Peyer's patch (tissue), 4 donors: ENCODE measurements around the gene MOCS1.

Experiments used
- POLR2A ChIP-seq, 2 donors: fragments of 450-650 bp; IDR thresholded peaks; one replicate each; pipeline ENCODE4 v1.5.1; 2017; ENCODE audit warnings: antibody characterized with exemption in 2 of 2, mild to moderate bottlenecking in 2 of 2, moderate library complexity in 2 of 2
- TF ChIP-seq, protein P1 (sequence below), 6 experiments: fragments of 450-650 bp in 4 of 6; fragments of 200-600 bp in 2 of 6; sonication (generic) in 1 of 6; IDR thresholded peaks; one replicate each; pipeline ENCODE4 v1.5.1; 2017 to 2019; ENCODE audit warnings: antibody characterized with exemption in 6 of 6, mild to moderate bottlenecking in 3 of 6, moderate library complexity in 1 of 6

DNA sequence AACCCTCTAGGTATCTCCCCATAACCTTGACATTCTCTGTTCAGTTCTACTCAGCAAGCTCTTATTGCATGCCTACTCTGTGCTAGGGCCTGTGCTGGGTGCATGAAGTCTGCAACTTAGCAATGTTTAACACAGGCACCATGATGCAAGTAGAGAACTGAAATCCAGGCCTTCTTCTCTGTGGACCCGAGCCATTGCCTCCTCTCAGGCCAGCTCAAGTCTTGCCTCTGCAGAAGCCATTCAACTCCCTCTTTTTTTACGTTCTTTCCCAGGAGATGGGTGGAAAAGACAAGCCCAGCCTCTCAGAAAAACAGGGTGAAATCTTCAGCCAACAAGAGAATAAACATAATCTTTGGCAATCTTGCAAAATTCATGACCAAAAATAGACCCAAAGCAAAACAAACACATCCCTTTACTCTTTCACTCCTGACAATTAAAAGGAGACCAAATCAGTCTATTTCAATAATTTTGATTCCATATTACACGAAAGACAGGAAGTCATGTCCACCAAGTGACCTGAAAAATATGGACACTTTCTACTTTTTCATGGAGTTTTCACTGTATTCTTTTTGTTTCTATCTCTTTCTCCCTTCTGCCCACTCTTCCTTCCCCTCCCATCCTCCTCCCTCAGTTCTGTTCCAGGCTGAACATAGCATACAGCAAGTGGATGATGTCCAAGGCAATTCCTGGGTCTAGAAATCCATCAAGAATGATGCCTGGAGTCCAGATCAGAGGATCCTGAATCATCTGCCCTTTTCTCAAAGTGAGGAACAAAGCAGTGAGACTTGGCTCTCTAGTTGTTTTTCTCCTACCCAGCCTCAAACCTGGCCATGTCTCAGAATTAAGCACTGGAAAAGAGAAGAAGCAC is 45.4 kb upstream of the MOCS1 start:
- TF ChIP-seq, protein P1, sequence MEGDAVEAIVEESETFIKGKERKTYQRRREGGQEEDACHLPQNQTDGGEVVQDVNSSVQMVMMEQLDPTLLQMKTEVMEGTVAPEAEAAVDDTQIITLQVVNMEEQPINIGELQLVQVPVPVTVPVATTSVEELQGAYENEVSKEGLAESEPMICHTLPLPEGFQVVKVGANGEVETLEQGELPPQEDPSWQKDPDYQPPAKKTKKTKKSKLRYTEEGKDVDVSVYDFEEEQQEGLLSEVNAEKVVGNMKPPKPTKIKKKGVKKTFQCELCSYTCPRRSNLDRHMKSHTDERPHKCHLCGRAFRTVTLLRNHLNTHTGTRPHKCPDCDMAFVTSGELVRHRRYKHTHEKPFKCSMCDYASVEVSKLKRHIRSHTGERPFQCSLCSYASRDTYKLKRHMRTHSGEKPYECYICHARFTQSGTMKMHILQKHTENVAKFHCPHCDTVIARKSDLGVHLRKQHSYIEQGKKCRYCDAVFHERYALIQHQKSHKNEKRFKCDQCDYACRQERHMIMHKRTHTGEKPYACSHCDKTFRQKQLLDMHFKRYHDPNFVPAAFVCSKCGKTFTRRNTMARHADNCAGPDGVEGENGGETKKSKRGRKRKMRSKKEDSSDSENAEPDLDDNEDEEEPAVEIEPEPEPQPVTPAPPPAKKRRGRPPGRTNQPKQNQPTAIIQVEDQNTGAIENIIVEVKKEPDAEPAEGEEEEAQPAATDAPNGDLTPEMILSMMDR (IDR thresholded peaks at IDR 0.05): no peak
- no peak for TF ChIP-seq POLR2A (IDR thresholded peaks at IDR 0.05)
